HG03460 (cell line): ENCODE results near the gene AZU1.
"Not testable (repeated sequence)": the region's sequence is repeated elsewhere in the genome, so short reads cannot be mapped to it uniquely, and the experiment has no call there.

ENCODE experiments used
- ATAC-seq: cut with Tn5 transposase; IDR thresholded peaks from one replicate; pipeline ENCODE4 v1.9.1; 2021; ENCODE audit not compliant: unreplicated experiment

The AZU1 gene

DNA sequence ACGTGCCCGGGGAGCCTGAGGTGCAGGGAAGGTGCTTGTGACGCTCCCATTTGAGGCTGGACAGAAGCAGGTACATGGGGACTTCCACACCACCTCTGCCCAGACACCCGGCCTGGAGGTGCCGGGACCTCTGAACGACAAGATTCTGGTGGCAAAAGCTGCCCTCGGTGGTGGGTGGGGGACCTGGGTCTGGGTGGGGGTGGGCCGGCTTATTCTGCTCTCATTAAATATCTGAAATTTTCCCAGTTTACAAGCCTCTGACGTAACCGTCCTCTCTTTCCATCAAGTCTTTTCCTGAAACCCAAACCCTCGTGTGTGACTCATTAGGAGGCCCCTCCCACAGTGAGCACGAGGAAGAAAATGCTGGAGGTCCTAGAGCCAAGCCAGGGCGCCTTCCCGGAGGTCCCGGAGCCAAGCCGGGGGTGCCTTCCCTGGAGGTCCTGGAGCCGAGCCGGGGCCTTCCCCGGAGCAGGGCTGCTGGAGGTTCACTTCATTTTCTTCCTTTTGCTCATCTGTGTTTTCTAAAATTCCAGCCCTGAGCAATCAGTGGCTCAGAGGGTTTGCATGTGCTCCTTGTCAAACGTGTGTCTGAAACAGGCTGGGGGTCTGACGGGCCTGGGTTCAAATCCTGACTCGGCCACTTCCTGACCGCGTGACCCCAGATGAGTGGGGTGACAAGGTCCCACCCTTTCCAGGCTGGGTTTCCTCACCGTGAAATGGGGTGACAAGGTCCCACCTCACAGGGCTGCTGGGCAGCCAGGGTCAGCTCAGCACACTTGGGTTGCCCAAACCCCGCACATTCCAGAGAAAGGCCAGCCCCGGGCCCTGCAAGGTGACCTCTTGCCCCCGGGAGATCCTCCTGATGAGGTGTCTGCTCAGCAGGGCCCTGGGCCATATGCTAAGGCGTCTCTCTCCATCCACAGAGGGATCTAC, 41.9 kb downstream of the AZU1 start:
- no peak for ATAC-seq

DNA sequence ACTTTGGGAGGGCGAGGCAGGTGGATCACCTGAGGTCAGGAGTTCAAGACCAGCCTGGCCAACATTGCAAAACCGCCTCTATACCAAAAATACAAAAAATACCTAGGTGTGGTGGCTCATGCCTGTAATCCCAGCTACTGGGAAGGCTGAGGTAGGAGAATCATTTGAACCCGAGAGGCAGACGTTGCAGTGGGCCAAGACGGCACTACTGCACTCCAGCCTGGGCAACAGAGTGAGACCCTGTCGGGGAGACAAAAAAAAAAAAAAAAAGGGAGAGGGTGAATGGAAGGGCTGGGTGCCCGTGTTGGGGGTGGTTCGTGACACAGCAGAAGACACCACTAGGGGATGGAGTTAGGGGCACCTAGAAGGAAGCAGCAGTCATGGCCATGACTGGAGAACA, 42.7 kb downstream of the AZU1 start:
- ATAC-seq = no peak

DNA sequence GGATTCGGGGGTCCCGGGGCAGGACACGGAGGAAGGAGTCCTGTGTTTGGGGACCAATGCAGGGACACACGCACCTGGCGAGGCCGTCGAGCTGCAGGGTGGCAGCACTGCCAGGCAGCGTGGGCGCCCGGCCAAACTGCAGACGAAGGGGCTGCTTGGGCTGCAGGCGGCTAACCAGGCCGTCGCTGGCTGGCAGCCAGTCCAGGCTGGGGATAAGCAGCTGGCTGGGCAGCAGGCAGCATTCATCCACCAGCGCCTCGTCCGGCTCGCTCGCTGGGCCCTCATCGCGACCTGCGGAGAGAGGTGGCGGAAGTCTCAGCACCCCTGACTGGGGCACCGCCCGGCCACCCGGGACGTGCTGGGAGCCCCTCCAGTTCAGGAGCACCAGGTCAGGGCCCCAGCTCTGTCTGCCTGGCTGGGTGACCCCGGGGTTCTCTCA, 43.3 kb downstream of the AZU1 start:
- no peak for ATAC-seq

DNA sequence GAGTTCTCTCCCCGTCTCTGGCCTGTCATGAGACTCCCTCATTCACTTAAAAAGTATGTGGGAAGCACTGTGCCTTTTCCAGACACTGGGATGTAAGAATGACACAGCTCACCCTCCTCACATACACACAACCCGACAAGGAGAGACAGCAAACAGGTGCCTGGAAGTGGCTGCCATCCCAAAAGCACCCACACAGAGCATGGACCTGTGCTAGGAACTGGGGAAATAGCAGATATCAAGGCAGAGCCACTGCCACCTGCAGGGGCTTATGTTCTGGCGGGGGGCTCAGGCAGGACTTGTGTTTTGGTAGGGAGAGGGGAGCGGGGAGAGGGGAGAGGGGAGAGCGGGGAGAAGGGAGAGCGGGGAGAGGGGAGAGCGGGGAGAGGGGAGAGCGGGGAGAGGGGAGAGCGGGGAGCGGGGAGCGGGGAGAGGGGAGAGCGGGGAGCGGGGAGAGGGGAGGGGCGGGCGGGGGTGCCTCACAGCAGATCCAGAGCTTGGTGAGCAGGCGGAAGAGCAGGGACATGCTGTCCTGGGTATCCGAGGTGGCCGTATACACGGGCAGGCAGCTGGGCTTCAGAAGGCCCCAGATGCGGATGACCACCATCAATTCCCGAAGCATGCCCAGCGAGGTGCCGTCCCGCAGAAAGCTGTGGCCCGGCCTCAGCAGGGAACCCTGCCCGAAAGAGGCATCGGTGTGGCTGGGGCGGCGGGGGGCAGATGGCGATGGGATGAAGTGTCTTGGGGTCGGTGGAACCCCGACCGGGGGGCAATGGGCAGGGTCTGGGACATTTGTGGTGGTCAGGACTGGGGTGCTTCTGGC, 44.0 kb downstream of the AZU1 start:
- ATAC-seq = no peak

DNA sequence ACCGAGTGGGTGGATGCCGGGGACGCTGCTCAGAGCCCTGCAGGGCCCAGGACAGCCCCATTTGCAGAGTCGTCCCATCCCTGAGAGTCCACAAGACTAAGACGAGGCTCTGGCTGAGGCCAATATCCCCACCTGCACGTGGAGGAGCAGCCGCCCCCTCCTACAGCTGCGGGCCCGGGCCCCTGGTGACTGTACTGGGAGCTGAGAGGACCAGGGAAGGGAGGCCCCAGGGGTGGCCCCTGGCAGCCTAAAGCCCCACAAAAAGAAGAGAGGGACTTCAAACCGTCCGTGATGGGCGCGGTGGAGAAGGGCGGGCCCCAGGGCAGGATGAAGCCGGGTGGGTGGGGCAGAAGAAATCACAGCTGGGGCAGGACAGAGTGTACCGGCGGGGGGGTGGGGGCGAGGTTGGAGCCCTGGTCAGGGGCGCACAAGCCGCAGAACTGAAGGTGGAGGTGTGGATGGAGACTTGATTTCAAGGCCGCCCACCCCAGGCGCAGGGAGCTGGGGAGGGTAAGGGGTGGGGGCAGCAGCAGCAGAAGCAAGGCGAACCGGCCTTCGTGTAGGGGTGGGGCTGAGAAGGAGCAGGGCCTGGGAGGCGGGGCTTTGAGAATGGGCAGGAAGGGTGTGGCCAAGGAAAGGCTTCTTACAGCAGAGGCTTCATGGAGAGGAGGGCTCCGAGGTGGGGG, 44.8 kb downstream of the AZU1 start:
- ATAC-seq = no peak

DNA sequence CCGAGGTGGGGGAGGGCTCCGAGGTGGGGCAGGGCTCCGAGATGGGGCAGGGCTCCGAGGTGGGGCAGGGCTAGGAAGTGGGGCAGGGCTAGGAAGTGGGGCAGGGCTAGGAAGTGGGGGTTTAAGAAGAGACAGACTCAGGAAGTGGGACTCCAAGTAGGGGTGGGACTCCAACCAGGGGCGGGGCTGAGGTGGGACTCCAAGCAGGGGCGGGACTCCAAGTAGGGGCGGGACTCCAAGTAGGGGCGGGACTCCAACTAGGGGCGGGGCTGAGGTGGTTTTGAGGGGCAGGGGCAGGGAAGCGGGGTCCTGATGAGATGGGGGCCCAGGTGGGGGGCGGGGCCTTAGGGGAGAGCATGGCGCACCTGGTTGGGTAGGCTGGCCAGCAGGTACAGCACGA, 45.4 kb downstream of the AZU1 start:
- ATAC-seq = no peak

DNA sequence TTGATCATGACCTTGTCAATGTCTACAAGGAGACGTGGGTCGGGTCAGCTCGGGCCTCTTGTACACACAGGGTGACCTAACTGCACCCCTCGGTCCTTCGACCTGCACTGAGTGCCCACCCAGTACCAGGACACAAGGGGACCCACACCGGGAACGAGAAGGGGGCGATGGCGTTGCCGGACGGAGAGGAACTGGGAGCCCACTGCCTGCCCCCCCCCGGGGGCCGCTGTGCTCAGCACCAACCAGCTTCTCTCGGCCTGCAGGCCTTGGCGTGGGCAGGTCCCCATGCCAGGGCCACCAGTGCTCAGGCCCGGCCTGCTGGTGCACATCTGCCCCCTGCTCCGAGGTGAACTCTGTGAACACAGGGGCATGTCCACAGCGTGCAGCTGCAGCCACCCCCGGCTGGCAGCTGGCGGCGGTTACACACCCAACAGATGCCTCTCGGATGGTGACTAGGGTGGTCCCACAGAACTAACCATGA, 46.0 kb downstream of the AZU1 start:
- no peak for ATAC-seq

DNA sequence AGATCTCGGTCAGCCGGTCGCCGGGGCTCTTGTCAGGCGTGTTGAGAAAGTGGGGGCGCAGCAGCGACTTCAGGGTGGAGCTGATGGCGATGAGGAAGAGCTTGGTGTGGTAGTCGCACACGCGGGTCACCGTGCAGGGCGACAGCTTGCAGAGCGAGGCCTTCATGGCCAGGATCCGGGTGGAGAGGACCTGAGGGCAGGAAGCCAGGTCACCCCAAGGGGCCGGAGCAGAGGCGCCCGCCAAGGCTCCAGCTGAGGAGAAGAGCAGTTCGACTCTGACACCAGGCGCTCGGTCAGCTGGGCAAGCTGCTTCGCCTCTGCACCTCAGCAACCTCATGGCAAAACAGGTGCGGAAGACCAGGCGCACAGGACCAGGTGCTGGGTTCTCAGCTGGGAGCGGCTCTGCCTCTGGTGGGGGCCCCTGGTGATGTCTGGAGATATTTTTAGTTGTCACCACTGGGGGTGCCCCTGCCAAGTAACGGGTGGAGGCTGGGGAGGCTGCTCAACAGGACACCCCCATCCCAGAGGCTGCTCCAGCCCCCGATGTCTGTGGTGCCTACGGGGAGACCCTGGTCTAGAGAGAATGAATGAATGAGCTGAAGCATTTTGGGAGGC, 47.7 kb downstream of the AZU1 start:
- ATAC-seq = no peak

DNA sequence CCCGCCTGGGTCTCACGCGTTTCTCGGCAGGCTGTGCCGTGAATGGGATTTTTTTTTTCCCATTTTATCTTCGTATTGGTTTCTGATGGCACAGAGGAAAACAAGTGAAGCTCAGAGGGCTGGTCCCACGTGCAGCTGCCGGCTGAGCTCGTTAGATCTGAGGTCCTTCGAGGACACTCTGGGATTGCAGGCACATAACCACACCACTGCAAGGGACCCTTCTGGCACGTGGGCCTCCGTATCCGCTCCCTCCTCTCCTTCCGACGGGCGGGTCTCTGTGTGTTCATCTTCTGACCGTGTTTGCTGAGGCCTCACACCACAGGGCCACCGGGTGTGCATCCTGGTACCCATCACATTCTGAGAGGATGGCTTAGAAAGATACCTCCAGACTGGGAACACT, 48.5 kb downstream of the AZU1 start:
- no peak for ATAC-seq

DNA sequence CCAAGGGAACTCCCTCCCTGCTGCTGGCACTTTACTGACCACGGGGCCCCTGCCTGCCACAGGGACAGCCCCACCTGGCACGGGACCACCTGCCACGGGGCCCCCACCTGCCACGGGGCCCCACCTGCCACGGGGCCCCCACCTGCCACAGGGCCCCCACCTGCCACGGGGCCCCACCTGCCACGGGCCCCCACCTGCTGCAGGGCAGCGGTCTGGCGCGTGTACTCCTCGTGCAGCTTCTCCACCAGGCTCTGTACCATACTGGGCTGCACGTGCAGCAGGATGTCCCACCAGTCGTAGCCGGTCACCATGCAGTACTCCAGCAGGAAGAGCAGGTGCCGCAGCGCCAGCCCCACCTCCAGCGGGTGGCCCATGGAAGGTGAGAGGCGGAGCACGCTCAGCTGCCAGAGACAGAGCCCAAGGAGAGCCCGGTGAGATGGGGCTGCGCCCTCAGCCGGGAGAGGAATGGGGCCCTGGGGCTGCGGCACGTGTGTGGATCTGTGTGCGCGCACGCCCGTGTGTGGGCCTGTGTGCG, 49.2 kb downstream of the AZU1 start:
- no peak for ATAC-seq

DNA sequence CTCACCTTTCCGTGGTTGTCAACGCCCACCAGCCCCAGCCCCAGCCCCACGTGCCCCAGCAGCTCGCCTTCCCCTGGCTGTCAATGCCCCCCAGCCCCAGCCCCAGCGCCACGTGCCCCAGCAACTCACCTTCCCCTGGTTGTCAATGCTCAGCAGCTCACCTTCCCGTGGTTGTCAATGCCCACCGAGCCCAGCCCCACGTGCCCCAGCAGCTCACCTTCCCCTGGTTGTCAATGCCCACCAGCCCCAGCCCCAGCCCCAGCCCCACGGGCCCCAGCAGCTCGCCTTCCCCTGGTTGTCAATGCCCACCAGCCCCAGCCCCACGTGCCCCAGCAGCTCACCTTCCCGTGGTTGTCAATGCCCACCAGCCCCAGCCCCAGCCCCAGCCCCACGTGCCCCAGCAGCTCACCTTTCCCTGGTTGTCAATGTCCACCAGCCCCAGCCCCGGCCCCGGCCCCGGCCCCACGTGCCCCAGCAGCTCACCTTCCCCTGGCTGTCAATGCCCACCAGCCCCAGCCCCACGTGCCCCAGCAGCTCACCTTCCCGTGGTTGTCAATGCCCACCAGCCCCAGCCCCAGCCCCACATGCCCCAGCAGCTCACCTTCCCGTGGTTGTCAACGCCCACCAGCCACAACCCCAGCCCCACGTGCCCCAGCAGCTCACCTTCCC, 50.5 kb downstream of the AZU1 start:
- ATAC-seq = not testable (repeated sequence)

DNA sequence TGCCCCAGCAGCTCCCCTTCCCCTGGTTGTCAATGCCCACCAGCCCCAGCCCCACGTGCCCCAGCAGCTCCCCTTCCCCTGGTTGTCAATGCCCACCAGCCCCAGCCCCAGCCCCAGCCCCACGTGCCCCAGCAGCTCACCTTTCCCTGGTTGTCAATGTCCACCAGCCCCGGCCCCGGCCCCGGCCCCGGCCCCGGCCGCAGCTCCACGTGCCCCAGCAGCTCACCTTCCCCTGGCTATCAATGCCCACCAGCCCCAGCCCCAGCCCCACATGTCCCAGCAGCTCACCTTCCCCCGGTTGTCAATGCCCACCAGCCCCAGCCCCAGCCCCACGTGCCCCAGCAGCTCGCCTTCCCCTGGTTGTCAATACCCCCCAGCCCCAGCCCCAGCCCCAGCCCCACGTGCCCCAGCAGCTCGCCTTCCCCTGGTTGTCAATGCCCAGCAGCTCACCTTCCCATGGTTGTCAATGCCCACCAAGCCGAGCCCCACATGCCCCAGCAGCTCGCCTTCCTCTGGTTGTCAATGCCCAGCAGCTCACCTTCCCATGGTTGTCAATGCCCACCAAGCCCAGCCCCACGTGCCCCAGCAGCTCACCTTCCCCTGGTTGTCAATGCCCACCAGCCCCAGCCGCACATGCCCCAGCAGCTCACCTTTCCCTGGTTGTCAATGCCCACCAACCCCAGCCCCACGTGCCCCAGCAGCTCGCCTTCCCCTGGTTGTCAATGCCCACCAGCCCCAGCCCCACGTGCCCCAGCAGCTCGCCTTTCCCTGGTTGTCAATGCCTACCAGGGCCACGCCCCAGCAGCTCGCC, 51.3 kb downstream of the AZU1 start:
- ATAC-seq = not testable (repeated sequence)

DNA sequence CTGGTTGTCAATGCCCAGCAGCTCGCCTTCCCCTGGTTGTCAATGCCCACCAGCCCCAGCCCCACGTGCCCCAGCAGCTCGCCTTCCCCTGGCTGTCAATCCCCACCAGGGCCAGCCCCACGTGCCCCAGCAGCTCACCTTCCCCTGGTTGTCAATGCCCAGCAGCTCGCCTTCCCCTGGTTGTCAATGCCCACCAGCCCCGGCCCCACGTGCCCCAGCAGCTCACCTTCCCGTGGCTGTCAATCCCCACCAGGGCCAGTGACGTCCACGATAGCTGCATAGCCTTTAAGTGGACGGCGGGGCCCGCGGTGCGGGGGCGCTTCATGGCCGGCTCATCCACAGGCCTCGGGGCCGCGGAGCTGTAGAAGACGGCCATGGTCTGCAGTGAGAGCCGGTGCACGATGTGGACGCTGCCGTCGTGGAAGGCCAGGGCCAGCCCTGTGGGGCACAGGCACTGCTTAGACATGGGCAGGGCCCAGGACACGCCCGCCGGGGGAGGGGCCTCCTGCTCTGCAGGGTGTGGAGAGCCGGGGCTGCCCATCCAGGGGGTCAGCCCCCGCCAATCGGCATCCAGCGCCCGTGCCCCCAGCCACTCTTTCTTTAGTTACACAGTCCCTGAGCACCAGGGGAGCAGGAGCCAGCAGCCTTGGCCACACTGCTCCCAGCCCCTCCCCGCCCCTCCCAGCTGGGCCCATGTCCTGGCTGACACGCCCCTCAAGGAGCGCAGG, 52.2 kb downstream of the AZU1 start:
- ATAC-seq = no peak
